Sigmoid colon (tissue), 7 donors: ENCODE measurements around the gene PIP5K1A. TPM values are rescaled to one million over a fixed set of nuclear protein-coding genes. Genes with fewer than 3 reads are reported as not detected.

Source experiments
- DNase-seq: peaks from one replicate; pipeline ENCODE4 v3.0.0-alpha.2; 2019
- H3K27ac ChIP-seq, 4 donors: fragments of 200-600 bp; sonication (generic); one replicate each; pipeline ENCODE4 v1.5.1; 2016 to 2019; ENCODE audit warnings: mild to moderate bottlenecking in 1 of 4
- H3K27me3 ChIP-seq, 3 donors: fragments of 200-600 bp; sonication (generic); one replicate each; pipeline ENCODE4 v1.5.1; 2019; ENCODE audit warnings: mild to moderate bottlenecking in 1 of 3
- H3K36me3 ChIP-seq, 4 donors: fragments of 200-600 bp; sonication (generic); one replicate each; pipeline ENCODE4 v1.5.1; 2016 to 2019
- H3K4me1 ChIP-seq, 4 donors: fragments of 200-600 bp; sonication (generic); one replicate each; pipeline ENCODE4 v1.5.1; 2017 to 2019
- H3K4me3 ChIP-seq, 4 donors: fragments of 200-600 bp; sonication (generic); one replicate each; pipeline ENCODE4 v1.5.1; 2017 to 2019; ENCODE audit warnings: mild to moderate bottlenecking in 2 of 4, moderate library complexity in 1 of 4
- H3K9me3 ChIP-seq, 4 donors: fragments of 200-600 bp in 3 of 4; sonication (generic) in 3 of 4; one replicate each; pipeline versions ENCODE4 v1.5.1 to v1.6.1; 2013 to 2019
- CTCF ChIP-seq, 4 experiments: fragments of 450-650 bp in 3 of 4; fragments of 200-600 bp in 1 of 4; IDR thresholded peaks; one replicate each; pipeline ENCODE4 v1.5.1; 2016 to 2019; ENCODE audit warnings: antibody characterized with exemption in 4 of 4, mild to moderate bottlenecking in 3 of 4, moderate library complexity in 2 of 4
- EP300 ChIP-seq, 4 donors: sonication (generic); formaldehyde crosslinking; IDR thresholded peaks; one replicate each; pipeline ENCODE4 v1.6.1; 2017; ENCODE audit warnings: antibody characterized with exemption in 4 of 4
- POLR2A ChIP-seq, 2 donors: fragments of 450-650 bp; IDR thresholded peaks; one replicate each; pipeline ENCODE4 v1.6.1; 2016; ENCODE audit warnings: antibody characterized with exemption in 2 of 2, mild to moderate bottlenecking in 2 of 2, moderate library complexity in 2 of 2
- POLR2AphosphoS5 ChIP-seq, 4 donors: sonication (generic); formaldehyde crosslinking; IDR thresholded peaks; one replicate each; pipeline ENCODE4 v1.6.1; 2017; ENCODE audit warnings: antibody characterized with exemption in 4 of 4
- WGBS, 2 donors: extraction: QIAGEN DNeasy Blood & Tissue Kit; methylation state at CpG; one replicate each; pipeline ENCODE4 v1.1.7; 2013; 5-methylcytosine and 5-hydroxymethylcytosine counted together
- intact Hi-C: fragments of 100-400 bp; cut with DNase I; formaldehyde crosslinking; loops from one replicate; pipeline ENCODE4 v1.15.1; 2023
- polyA plus RNA-seq, 3 donors: library from polyadenylated mRNA; stranded (reverse); fragments of 200-250 nt; gene quantifications; one replicate each; pipeline ENCODE4 v1.2.3, GENCODE V29; 2013
- total RNA-seq, 4 donors: library from RNA; depleted of rRNA; stranded (reverse); fragments of >200 nt; gene quantifications; one replicate each; pipeline ENCODE4 v1.1.0, GENCODE V29; 2016
- donor health status: healthy with polysubstance abuse.
- donor health status: Bipolar disorder and iron deficiency.
- donor health status: healthy.

The PIP5K1A gene
- total and polyA plus RNA-seq, 7 donors: 9.6 to 51.5 (median 33.2) TPM

GRCh38 chr1:151284013-151284577 lies 85.7 kb downstream of the PIP5K1A start:
- H3K4me1 ChIP-seq: peaks cover 2 to 22% (median 21%) of the 10 kb centered on the region in 4 donors
- H3K36me3 ChIP-seq: peaks cover 29 to 43% (median 32%) of the 10 kb centered on the region in 4 donors
- intact Hi-C loops: loop anchor here (5.0 kb wide), 4 partner anchors 43 to 173 kb away; partner anchors contain the start of genes PI4KB, POGZ, PSMB4 and RFX5
- WGBS, 2 donors: 55 to 69% methylated on average over 2 of the region's 2 CpGs
- H3K4me3 ChIP-seq: peak overlapping the region in 1 of 4 donors; percentile 73
- H3K9me3 ChIP-seq: no peaks in the 10 kb centered on the region
- peak overlapping the region; percentile 97 to 99 (median 98) for H3K27ac ChIP-seq
- no peaks in the 10 kb centered on the region for H3K27me3 ChIP-seq
- DNase-seq: no peak
- TF ChIP-seq POLR2A (IDR thresholded peaks at IDR 0.05) (no peak), CTCF (IDR thresholded peaks at IDR 0.05) (no peak), EP300 (IDR thresholded peaks at IDR 0.05) (no peak), POLR2AphosphoS5 (IDR thresholded peaks at IDR 0.05) (no peak)

GRCh38 chr1:151286619-151287340 lies 88.4 kb downstream of the PIP5K1A start:
- Histone ChIP-seq H3K27ac (no peak overlapping the region), H3K27me3 (no peaks in the 10 kb centered on the region), H3K4me3 (no peak overlapping the region), H3K4me1 (peaks cover 2 to 25% (median 16%) of the 10 kb centered on the region in 4 donors), H3K36me3 (peaks cover 51 to 70% (median 55%) of the 10 kb centered on the region in 4 donors), H3K9me3 (no peaks in the 10 kb centered on the region)
- no peak for DNase-seq
- intact Hi-C loops: no loop called here
- WGBS, 2 donors: 90% methylated on average over 10 of the region's 10 CpGs
- no peak for TF ChIP-seq CTCF (IDR thresholded peaks at IDR 0.05)
- TF ChIP-seq POLR2AphosphoS5 (IDR thresholded peaks at IDR 0.05): no peak
- no peak for TF ChIP-seq EP300 (IDR thresholded peaks at IDR 0.05)
- TF ChIP-seq POLR2A (IDR thresholded peaks at IDR 0.05): no peak

- 88 to 94% methylated on average over 7 of the region's 7 CpGs for WGBS, 2 donors
- DNase-seq: no peak
- intact Hi-C loops: no loop called here
- Histone ChIP-seq H3K27ac (no peak overlapping the region), H3K27me3 (no peaks in the 10 kb centered on the region), H3K4me1 (peaks cover 2 to 25% (median 16%) of the 10 kb centered on the region in 4 donors), H3K4me3 (no peak overlapping the region), H3K9me3 (no peaks in the 10 kb centered on the region), H3K36me3 (peaks cover 52 to 75% (median 60%) of the 10 kb centered on the region in 4 donors)
- TF ChIP-seq CTCF (IDR thresholded peaks at IDR 0.05) (no peak), POLR2AphosphoS5 (IDR thresholded peaks at IDR 0.05) (no peak), POLR2A (IDR thresholded peaks at IDR 0.05) (no peak), EP300 (IDR thresholded peaks at IDR 0.05) (no peak)
Measured at GRCh38 chr1:151287341-151287699, 89.0 kb downstream of the PIP5K1A start.

- peaks cover 58 to 81% (median 66%) of the 10 kb centered on the region in 4 donors for H3K36me3 ChIP-seq
Measured at GRCh38 chr1:151287767-151288500, 89.6 kb downstream of the PIP5K1A start.

More at GRCh38 chr1:151287767-151288500, 89.6 kb downstream of the PIP5K1A start:
- no peak overlapping the region for H3K27ac ChIP-seq
- peaks cover 2 to 25% (median 14%) of the 10 kb centered on the region in 4 donors for H3K4me1 ChIP-seq
- H3K4me3 ChIP-seq: no peak overlapping the region
- no peak for DNase-seq
- TF ChIP-seq POLR2A (IDR thresholded peaks at IDR 0.05) (no peak), EP300 (IDR thresholded peaks at IDR 0.05) (no peak), CTCF (IDR thresholded peaks at IDR 0.05) (no peak), POLR2AphosphoS5 (IDR thresholded peaks at IDR 0.05) (peak in 1 of 4 donors; percentile 13)
- WGBS, 2 donors: 95 to 96% methylated on average over 22 of the region's 22 CpGs
- no peaks in the 10 kb centered on the region for H3K27me3 ChIP-seq
- H3K9me3 ChIP-seq: no peaks in the 10 kb centered on the region
- intact Hi-C loops: no loop called here
